ENCODE results near the gene KDM4C. TPM values are rescaled to one million over a fixed set of nuclear protein-coding genes. Genes with fewer than 3 reads are reported as not detected.

KDM4C gene
- total RNA-seq, 1 donor from 2014 or later = 11.1 TPM

DNA sequence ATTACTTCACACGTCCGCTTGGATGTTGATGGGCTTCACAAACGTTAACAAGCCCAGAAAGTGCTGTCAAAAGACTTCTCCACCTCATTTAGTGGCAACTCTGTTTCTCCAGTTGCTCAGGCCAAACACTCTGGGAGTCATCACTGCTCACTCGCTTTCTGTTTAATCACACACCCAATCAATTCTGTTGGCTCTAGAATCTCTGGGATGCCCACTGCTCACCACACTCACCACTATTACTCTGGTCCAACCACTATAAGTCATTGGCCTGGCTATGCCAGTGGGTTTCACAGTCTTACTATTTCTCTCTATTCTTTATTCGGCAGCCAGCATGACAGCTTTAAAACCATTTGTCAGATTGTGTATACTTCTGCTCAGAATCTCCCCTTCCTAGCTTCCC is 163.5 kb downstream of the KDM4C start:
- no peak for DNase-seq (ENCODE audit: low spot score)

DNA sequence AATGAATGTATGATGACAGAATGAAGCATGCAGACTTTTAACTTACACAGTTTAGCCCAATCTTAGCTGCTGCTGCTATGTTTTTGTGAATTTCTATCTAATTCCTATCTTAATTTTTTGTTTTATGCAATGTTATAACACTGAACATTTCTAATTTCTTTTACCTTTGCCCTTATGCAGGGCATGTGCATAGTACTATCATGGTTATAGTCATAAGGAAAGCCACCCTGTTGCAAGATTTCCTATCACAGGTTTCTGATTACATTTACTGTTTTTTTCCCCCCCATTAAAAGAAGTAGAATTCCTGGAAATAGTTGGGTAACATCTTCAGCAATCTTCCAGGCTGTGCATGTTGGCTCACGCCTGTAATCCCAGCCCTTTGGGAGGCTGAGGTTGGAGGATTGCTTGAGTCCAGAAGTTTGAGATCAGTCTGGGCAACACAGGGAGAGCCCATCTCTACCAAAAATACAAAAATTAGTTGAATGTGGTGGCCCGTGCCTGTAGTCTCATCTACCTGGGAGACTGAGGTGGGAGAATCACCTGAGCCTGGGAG is 164.4 kb downstream of the KDM4C start:
- H2AFZ ChIP-seq (replicated peaks) = no peak overlapping the region
- Mint-ChIP-seq H3K27ac (no peak overlapping the region), H3K27me3 (ENCODE audit: insufficient read depth, low read depth) (no peaks in the 10 kb centered on the region), H3K36me3 (peaks cover 3% of the 10 kb centered on the region), H3K4me1 (peaks cover 18% of the 10 kb centered on the region), H3K9me3 (peaks cover 4% of the 10 kb centered on the region), H3K4me3 (no peak overlapping the region)
- H3K9me3 ChIP-seq (ENCODE audit: low read depth) = no peaks in the 10 kb centered on the region
- H3F3A ChIP-seq (ENCODE audit: low read depth) = no peaks in the 10 kb centered on the region
- no peak overlapping the region for H3K9ac ChIP-seq
- no peaks in the 10 kb centered on the region for H3K36me3 ChIP-seq
- DNase-seq (ENCODE audit: low spot score) = no peak
- no peaks in the 10 kb centered on the region for H3K79me2 ChIP-seq (ENCODE audit: low read depth)
- H3K27ac ChIP-seq = no peak overlapping the region
- no peak overlapping the region for H3K4me3 ChIP-seq
- peaks cover 7% of the 10 kb centered on the region for H3K4me1 ChIP-seq
- no peaks in the 10 kb centered on the region for H3K27me3 ChIP-seq
- no peaks in the 10 kb centered on the region for H4K20me1 ChIP-seq (ENCODE audit: low read depth)
- H3K4me2 ChIP-seq = no peak overlapping the region
- TF ChIP-seq EZH2phosphoT487 (IDR thresholded peaks at IDR 0.05) (no peak), EZH2 (IDR thresholded peaks at IDR 0.05) (no peak)
- TF ChIP-seq, protein P1, sequence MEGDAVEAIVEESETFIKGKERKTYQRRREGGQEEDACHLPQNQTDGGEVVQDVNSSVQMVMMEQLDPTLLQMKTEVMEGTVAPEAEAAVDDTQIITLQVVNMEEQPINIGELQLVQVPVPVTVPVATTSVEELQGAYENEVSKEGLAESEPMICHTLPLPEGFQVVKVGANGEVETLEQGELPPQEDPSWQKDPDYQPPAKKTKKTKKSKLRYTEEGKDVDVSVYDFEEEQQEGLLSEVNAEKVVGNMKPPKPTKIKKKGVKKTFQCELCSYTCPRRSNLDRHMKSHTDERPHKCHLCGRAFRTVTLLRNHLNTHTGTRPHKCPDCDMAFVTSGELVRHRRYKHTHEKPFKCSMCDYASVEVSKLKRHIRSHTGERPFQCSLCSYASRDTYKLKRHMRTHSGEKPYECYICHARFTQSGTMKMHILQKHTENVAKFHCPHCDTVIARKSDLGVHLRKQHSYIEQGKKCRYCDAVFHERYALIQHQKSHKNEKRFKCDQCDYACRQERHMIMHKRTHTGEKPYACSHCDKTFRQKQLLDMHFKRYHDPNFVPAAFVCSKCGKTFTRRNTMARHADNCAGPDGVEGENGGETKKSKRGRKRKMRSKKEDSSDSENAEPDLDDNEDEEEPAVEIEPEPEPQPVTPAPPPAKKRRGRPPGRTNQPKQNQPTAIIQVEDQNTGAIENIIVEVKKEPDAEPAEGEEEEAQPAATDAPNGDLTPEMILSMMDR (IDR thresholded peaks at IDR 0.05) = no peak

More for the DNA sequence above, 163.5 kb downstream of the KDM4C start:
- Histone ChIP-seq H3K79me2 (ENCODE audit: low read depth) (no peaks in the 10 kb centered on the region), H4K20me1 (ENCODE audit: low read depth) (no peaks in the 10 kb centered on the region), H3K9ac (no peak overlapping the region), H3K36me3 (no peaks in the 10 kb centered on the region), H3K4me1 (peaks cover 7% of the 10 kb centered on the region), H3K27me3 (no peaks in the 10 kb centered on the region), H3K4me3 (no peak overlapping the region), H3K27ac (no peak overlapping the region), H3F3A (ENCODE audit: low read depth) (no peaks in the 10 kb centered on the region), H3K4me2 (no peak overlapping the region), H2AFZ (replicated peaks) (no peak overlapping the region), H3K9me3 (ENCODE audit: low read depth) (no peaks in the 10 kb centered on the region)
- Mint-ChIP-seq H3K4me1 (peaks cover 16% of the 10 kb centered on the region), H3K4me3 (no peak overlapping the region), H3K9me3 (peaks cover 4% of the 10 kb centered on the region), H3K36me3 (peaks cover 3% of the 10 kb centered on the region), H3K27me3 (ENCODE audit: insufficient read depth, low read depth) (no peaks in the 10 kb centered on the region), H3K27ac (no peak overlapping the region)
- TF ChIP-seq EZH2phosphoT487 (IDR thresholded peaks at IDR 0.05) (no peak), EZH2 (IDR thresholded peaks at IDR 0.05) (no peak)
- TF ChIP-seq, protein P1 (IDR thresholded peaks at IDR 0.05) = no peak

DNA sequence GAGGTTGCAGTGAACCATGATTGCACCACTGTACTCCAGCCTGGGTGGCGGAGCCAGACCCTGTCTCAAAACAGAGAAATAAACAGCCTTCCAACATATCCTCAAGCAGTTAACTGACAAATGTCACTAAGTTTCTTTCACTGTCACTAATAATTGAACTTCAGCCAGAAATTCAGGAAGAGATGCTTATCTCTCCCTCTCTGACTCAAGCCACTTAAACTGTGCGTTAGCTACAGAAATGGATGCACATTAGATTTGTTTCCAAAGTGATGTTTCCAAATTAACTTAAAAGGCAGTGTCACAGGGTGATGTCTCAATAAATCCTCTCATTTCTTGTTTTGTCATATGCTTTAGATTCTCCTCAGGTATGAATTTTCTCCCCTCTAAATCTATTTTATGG is 164.9 kb downstream of the KDM4C start:
- H3F3A ChIP-seq (ENCODE audit: low read depth) = no peaks in the 10 kb centered on the region
- no peaks in the 10 kb centered on the region for H3K9me3 ChIP-seq (ENCODE audit: low read depth)
- H3K4me1 ChIP-seq = peaks cover 10% of the 10 kb centered on the region
- peaks cover 4% of the 10 kb centered on the region for H3K9me3 Mint-ChIP-seq
- no peak overlapping the region for H3K9ac ChIP-seq
- H4K20me1 ChIP-seq (ENCODE audit: low read depth) = no peaks in the 10 kb centered on the region
- no peak overlapping the region for H3K4me3 Mint-ChIP-seq
- DNase-seq (ENCODE audit: low spot score) = no peak
- peaks cover 19% of the 10 kb centered on the region for H3K4me1 Mint-ChIP-seq
- no peaks in the 10 kb centered on the region for H3K36me3 ChIP-seq
- no peak overlapping the region for H2AFZ ChIP-seq (replicated peaks)
- no peaks in the 10 kb centered on the region for H3K79me2 ChIP-seq (ENCODE audit: low read depth)
- H3K4me2 ChIP-seq = no peak overlapping the region
- H3K36me3 Mint-ChIP-seq = peaks cover 3% of the 10 kb centered on the region
- TF ChIP-seq EZH2 (IDR thresholded peaks at IDR 0.05) (no peak), EZH2phosphoT487 (IDR thresholded peaks at IDR 0.05) (no peak)
- TF ChIP-seq, protein P1 (IDR thresholded peaks at IDR 0.05) = no peak
- no peaks in the 10 kb centered on the region for H3K27me3 ChIP-seq
- no peak overlapping the region for H3K27ac ChIP-seq
- no peak overlapping the region for H3K27ac Mint-ChIP-seq
- no peaks in the 10 kb centered on the region for H3K27me3 Mint-ChIP-seq (ENCODE audit: insufficient read depth, low read depth)
- H3K4me3 ChIP-seq = no peak overlapping the region

All from neural progenitor cell (in vitro differentiated cells).